NCI-H510A treated with DMSO at 0.1 percent for 48 hours (cell line): ENCODE results near the gene KIAA2012.
A peak's percentile ranks its signal among the peaks of the same experiment; 100 is the strongest.

Experiments
- DNase-seq: peaks from one replicate; lab custom pipeline; 2025; lab: John Stamatoyannopoulos, UW

The KIAA2012 gene

GRCh38 chr2:202152104-202152715 is 79.2 kb downstream of the KIAA2012 start:
- no peak for DNase-seq

- DNase-seq = no peak
Observed at GRCh38 chr2:202154613-202155012, 81.6 kb downstream of the KIAA2012 start.

GRCh38 chr2:202157211-202157990 is 84.3 kb downstream of the KIAA2012 start:
- DNase-seq = no peak

- DNase-seq = no peak
Observed at GRCh38 chr2:202158796-202159195, 85.7 kb downstream of the KIAA2012 start.

GRCh38 chr2:202161151-202161835 is 88.2 kb downstream of the KIAA2012 start:
- no peak for DNase-seq

GRCh38 chr2:202164411-202164810 is 91.4 kb downstream of the KIAA2012 start:
- no peak for DNase-seq

GRCh38 chr2:202165208-202165607 is 92.2 kb downstream of the KIAA2012 start:
- DNase-seq = no peak

- no peak for DNase-seq
Observed at GRCh38 chr2:202165945-202166344, 92.9 kb downstream of the KIAA2012 start.

GRCh38 chr2:202169131-202169530 is 96.1 kb downstream of the KIAA2012 start:
- no peak for DNase-seq

GRCh38 chr2:202169832-202170424 is 96.9 kb downstream of the KIAA2012 start:
- no peak for DNase-seq

- peak; percentile 31 for DNase-seq
Observed at GRCh38 chr2:202171241-202171825, 98.3 kb downstream of the KIAA2012 start.

- no peak for DNase-seq
Observed at GRCh38 chr2:202172439-202173211, 99.6 kb downstream of the KIAA2012 start.

- DNase-seq = peak; percentile 73
Observed at GRCh38 chr2:202178346-202178958, 105.4 kb downstream of the KIAA2012 start.

GRCh38 chr2:202184557-202184956 is 111.5 kb downstream of the KIAA2012 start:
- no peak for DNase-seq

GRCh38 chr2:202185156-202185555 is 112.1 kb downstream of the KIAA2012 start:
- DNase-seq = no peak

- no peak for DNase-seq
Observed at GRCh38 chr2:202186641-202187202, 113.7 kb downstream of the KIAA2012 start.

GRCh38 chr2:202187570-202187969 is 114.5 kb downstream of the KIAA2012 start:
- DNase-seq = no peak

- DNase-seq = no peak
Observed at GRCh38 chr2:202193305-202193704, 120.2 kb downstream of the KIAA2012 start.

- no peak for DNase-seq
Observed at GRCh38 chr2:202193881-202194353, 120.9 kb downstream of the KIAA2012 start.

GRCh38 chr2:202194418-202194817 is 121.4 kb downstream of the KIAA2012 start:
- no peak for DNase-seq

- no peak for DNase-seq
Observed at GRCh38 chr2:202196727-202197126, 123.7 kb downstream of the KIAA2012 start.
